COLO668 (cell line): Measurements from ENCODE around the gene DNAJC19.

ENCODE experiments used
- DNase-seq: peaks from one replicate; lab custom pipeline; 2025; ENCODE audit not compliant: unreplicated experiment; lab: John Stamatoyannopoulos, UW

The DNAJC19 gene

GRCh38 chr3:180961552-180961951 is 28.0 kb downstream of the DNAJC19 start:
- DNase-seq = no peak

- DNase-seq = no peak
Observed at GRCh38 chr3:180961087-180961486, 28.4 kb downstream of the DNAJC19 start.

GRCh38 chr3:180959691-180960090 is 29.8 kb downstream of the DNAJC19 start:
- DNase-seq = no peak

- no peak for DNase-seq
Observed at GRCh38 chr3:180947761-180948390, 41.7 kb downstream of the DNAJC19 start.

GRCh38 chr3:180940826-180941225 is 48.7 kb downstream of the DNAJC19 start:
- no peak for DNase-seq

- DNase-seq = no peak
Observed at GRCh38 chr3:180934638-180935037, 54.9 kb downstream of the DNAJC19 start.
